Measurements from ENCODE around the gene STH.
A peak's percentile ranks its signal among the peaks of the same experiment; 100 is the strongest.
"Not testable (repeated sequence)": the region's sequence is repeated elsewhere in the genome, so short reads cannot be mapped to it uniquely, and the experiment has no call there.

The STH gene

GRCh38 chr17:46012506-46013079 lies 13.5 kb downstream of the STH start:
- ATAC-seq, result no peak
- no peak for TF ChIP-seq OSR1 (CRISPR knock-in tag; IDR thresholded peaks at IDR 0.05)
- no peak for TF ChIP-seq CREB5 (CRISPR knock-in tag; IDR thresholded peaks at IDR 0.05; ENCODE audit: low read depth)
- no peak for TF ChIP-seq CSRNP3 (CRISPR knock-in tag; IDR thresholded peaks at IDR 0.05)
- no peak for TF ChIP-seq ZFP30 (CRISPR knock-in tag; IDR thresholded peaks at IDR 0.05)
- no peak for TF ChIP-seq ZNF565 (CRISPR knock-in tag; conservative IDR thresholded peaks at IDR 0.05; ENCODE audit: low read depth)
- no peak for TF ChIP-seq ZNF8 (CRISPR knock-in tag; IDR thresholded peaks at IDR 0.05)
- TF ChIP-seq TOX (CRISPR knock-in tag; IDR thresholded peaks at IDR 0.05; ENCODE audit: borderline replicate concordance), result no peak
- TF ChIP-seq ZC3H10 (CRISPR knock-in tag; IDR thresholded peaks at IDR 0.05), result no peak
- no peak for TF ChIP-seq ZFP3 (CRISPR knock-in tag; IDR thresholded peaks at IDR 0.05)

- ATAC-seq, result no peak; the same call in 2 of the 3 replicates
- TF ChIP-seq CSRNP3 (CRISPR knock-in tag; IDR thresholded peaks at IDR 0.05) (no peak), OSR1 (CRISPR knock-in tag; IDR thresholded peaks at IDR 0.05) (no peak), ZFP3 (CRISPR knock-in tag; IDR thresholded peaks at IDR 0.05) (no peak)
These were observed 14.1 kb downstream of the STH start for GRCh38 chr17:46013127-46013501.

GRCh38 chr17:46013502-46014165 lies 14.6 kb downstream of the STH start:
- no peak for TF ChIP-seq GLIS3 (CRISPR knock-in tag; IDR thresholded peaks at IDR 0.05)
- TF ChIP-seq TCF4 (CRISPR knock-in tag; IDR thresholded peaks at IDR 0.05; ENCODE audit: borderline replicate concordance), result peak; percentile 26; the same call in 1 of the 2 replicates
- TF ChIP-seq CREB5 (CRISPR knock-in tag; IDR thresholded peaks at IDR 0.05; ENCODE audit: low read depth), result no peak
- ATAC-seq, result peak; percentile 58

GRCh38 chr17:46019408-46019925 lies 20.4 kb downstream of the STH start:
- ATAC-seq, result not testable (repeated sequence)

- ATAC-seq, result no peak
- TF ChIP-seq ZC3H10 (CRISPR knock-in tag; IDR thresholded peaks at IDR 0.05) (no peak), ZNF8 (CRISPR knock-in tag; IDR thresholded peaks at IDR 0.05) (no peak), ZFP30 (CRISPR knock-in tag; IDR thresholded peaks at IDR 0.05) (no peak), POU6F1 (CRISPR knock-in tag; IDR thresholded peaks at IDR 0.05; ENCODE audit: borderline replicate concordance, low read depth) (no peak), CSDC2 (CRISPR knock-in tag; IDR thresholded peaks at IDR 0.05) (no peak), PATZ1 (CRISPR knock-in tag; IDR thresholded peaks at IDR 0.05; ENCODE audit: borderline replicate concordance) (no peak), TOX (CRISPR knock-in tag; IDR thresholded peaks at IDR 0.05; ENCODE audit: borderline replicate concordance) (no peak), SNAI2 (CRISPR knock-in tag; IDR thresholded peaks at IDR 0.05) (no peak), TSHZ2 (CRISPR knock-in tag; IDR thresholded peaks at IDR 0.05) (no peak), OSR1 (CRISPR knock-in tag; IDR thresholded peaks at IDR 0.05) (no peak), ARNTL (CRISPR knock-in tag; IDR thresholded peaks at IDR 0.05; ENCODE audit: borderline replicate concordance, low read depth) (no peak)
These were observed 21.1 kb downstream of the STH start for GRCh38 chr17:46020023-46020761.
